ENCODE measurements around the gene KLF9.
A peak's percentile ranks its signal among the peaks of the same experiment; 100 is the strongest.

DNA sequence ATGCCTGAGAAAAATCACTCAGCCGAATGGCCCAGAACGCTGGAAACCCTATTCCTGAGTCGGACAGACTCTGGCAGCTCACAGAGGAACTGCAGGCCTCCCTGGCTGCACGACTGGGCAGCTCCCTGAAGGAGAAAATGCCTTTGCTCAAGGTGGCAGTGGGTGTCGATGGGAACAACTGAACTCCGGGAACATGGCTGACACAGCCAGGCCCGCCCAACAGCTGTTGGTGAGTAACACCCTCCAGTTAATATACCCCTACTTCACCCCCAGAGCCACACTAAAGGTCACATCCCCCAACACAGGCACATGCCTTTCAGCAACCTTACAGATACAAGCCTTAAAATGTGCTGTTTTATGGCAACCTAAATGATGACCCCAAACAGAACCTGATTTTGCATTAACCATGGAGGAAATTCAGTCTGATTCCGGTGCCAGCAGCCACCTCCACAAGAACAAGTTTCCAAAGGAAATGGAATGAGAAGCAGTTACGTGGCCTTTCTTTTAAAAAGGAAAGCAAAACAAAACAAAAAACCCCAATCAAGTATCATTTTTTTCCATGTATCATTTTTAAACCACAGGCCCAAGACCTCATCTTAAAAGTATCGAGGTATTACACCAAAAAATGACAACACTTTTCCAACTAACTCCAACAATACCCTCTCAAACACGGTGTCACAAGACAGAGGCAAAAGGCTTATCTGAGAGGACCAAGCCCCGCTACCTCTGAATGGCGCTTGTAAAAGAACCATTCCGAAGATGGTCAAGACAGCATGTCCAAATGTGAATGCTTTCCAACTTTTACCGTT lies 3.1 kb downstream of the KLF9 start:
- TF ChIP-seq, protein P1, sequence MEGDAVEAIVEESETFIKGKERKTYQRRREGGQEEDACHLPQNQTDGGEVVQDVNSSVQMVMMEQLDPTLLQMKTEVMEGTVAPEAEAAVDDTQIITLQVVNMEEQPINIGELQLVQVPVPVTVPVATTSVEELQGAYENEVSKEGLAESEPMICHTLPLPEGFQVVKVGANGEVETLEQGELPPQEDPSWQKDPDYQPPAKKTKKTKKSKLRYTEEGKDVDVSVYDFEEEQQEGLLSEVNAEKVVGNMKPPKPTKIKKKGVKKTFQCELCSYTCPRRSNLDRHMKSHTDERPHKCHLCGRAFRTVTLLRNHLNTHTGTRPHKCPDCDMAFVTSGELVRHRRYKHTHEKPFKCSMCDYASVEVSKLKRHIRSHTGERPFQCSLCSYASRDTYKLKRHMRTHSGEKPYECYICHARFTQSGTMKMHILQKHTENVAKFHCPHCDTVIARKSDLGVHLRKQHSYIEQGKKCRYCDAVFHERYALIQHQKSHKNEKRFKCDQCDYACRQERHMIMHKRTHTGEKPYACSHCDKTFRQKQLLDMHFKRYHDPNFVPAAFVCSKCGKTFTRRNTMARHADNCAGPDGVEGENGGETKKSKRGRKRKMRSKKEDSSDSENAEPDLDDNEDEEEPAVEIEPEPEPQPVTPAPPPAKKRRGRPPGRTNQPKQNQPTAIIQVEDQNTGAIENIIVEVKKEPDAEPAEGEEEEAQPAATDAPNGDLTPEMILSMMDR (IDR thresholded peaks at IDR 0.05): no peak
- TF ChIP-seq POLR2A (IDR thresholded peaks at IDR 0.05): peak; percentile 49
- TF ChIP-seq EP300 (IDR thresholded peaks at IDR 0.05): no peak

All from ovary (tissue), 3 donors.